T-cell (primary cell): Measurements from ENCODE around the gene EEF1A2. TPM values are rescaled to one million over a fixed set of nuclear protein-coding genes. Genes with fewer than 3 reads are reported as not detected.

Experiments used
- ATAC-seq, 4 experiments: fragments of 200-7000 bp in 3 of 4; fragments of 150-1000 bp in 1 of 4; cut with Tn5 transposase; replicated peaks in 1 of 4; 1 replicate in 3 of 4; 2 replicates in 1 of 4; pipeline ENCODE4 v1.10.0; 2021; ENCODE audit warnings: moderate library complexity in 3 of 4, mild to moderate bottlenecking in 2 of 4, moderate number of reproducible peaks in 1 of 4
- CTCF ChIA-PET, 2 donors: fragments of 300-600 bp; sonication (Branson Sonifier 250); formaldehyde crosslinking; loops; one replicate each; lab custom pipeline; 2022; ENCODE audit warnings: antibody characterized with exemption in 2 of 2; lab: Charles Lee
- POLR2A ChIA-PET, 2 donors: fragments of 300-600 bp; sonication (Branson Sonifier 250); formaldehyde crosslinking; loops; one replicate each; lab custom pipeline; 2022; ENCODE audit warnings: antibody characterized with exemption in 2 of 2; lab: Charles Lee
- DNase-seq, 35 experiments: peaks; one replicate each; pipeline versions ENCODE4 v3.0.0 to v3.0.0-alpha.2; 2013 to 2023
- H3K27ac ChIP-seq: one replicate; pipeline ENCODE4 v1.5.1; 2013; ENCODE audit warnings: low read length
- H3K27me3 ChIP-seq, 2 experiments: replicated peaks in 1 of 2; 1 replicate in 1 of 2; 2 replicates in 1 of 2; pipeline versions ENCODE4 v1.6.1 to v1.7.0; 2013; ENCODE audit warnings: low read length in 1 of 2, mixed read lengths in 1 of 2; ENCODE audit not compliant: control insufficient read depth in 2 of 2, insufficient read depth in 2 of 2; ENCODE audit errors: extremely low read depth in 1 of 2
- H3K36me3 ChIP-seq, 2 donors: 1 replicate in 1 of 2; 2 replicates in 1 of 2; pipeline versions ENCODE4 v1.6.1 to v1.7.0; 2013; ENCODE audit warnings: low read length in 1 of 2; ENCODE audit not compliant: control insufficient read depth in 2 of 2, insufficient read depth in 1 of 2; ENCODE audit errors: extremely low read depth in 1 of 2
- H3K4me1 ChIP-seq, 2 experiments: 1 replicate in 1 of 2; 2 replicates in 1 of 2; pipeline versions ENCODE4 v1.6.1 to v1.7.0; 2013; ENCODE audit warnings: low read length in 2 of 2, mixed read lengths in 1 of 2; ENCODE audit not compliant: insufficient read depth in 2 of 2, control insufficient read depth in 1 of 2; ENCODE audit errors: extremely low read depth in 1 of 2
- H3K4me3 ChIP-seq, 2 donors: 1 replicate in 1 of 2; 2 replicates in 1 of 2; pipeline versions ENCODE4 v1.5.1 to v1.7.0; 2013; ENCODE audit warnings: mild to moderate bottlenecking in 2 of 2, low read length in 1 of 2, moderate library complexity in 1 of 2; ENCODE audit not compliant: control insufficient read depth in 1 of 2; ENCODE audit errors: extremely low read depth in 1 of 2
- H3K9me3 ChIP-seq: 2 replicates; pipeline ENCODE4 v1.7.0; 2013
- H3K27ac Mint-ChIP-seq, 2 donors: one replicate each; pipeline ENCODE4 v1.8.0; 2020 to 2021; ENCODE audit warnings: mild to moderate bottlenecking in 2 of 2, mixed read lengths in 2 of 2
- H3K27me3 Mint-ChIP-seq, 2 donors: one replicate each; pipeline ENCODE4 v1.8.0; 2021 to 2022; ENCODE audit warnings: mixed read lengths in 2 of 2
- H3K36me3 Mint-ChIP-seq: one replicate; pipeline ENCODE4 v1.8.0; 2021; ENCODE audit warnings: mixed read lengths
- H3K4me1 Mint-ChIP-seq, 3 donors: one replicate each; pipeline ENCODE4 v1.8.0; 2020 to 2022; ENCODE audit warnings: mixed read lengths in 3 of 3, mild to moderate bottlenecking in 1 of 3
- H3K4me3 Mint-ChIP-seq, 3 donors: one replicate each; pipeline ENCODE4 v1.8.0; 2020 to 2022; ENCODE audit warnings: mild to moderate bottlenecking in 3 of 3, mixed read lengths in 3 of 3, moderate library complexity in 3 of 3
- H3K9me3 Mint-ChIP-seq, 3 donors: one replicate each; pipeline ENCODE4 v1.8.0; 2020 to 2022; ENCODE audit warnings: mixed read lengths in 3 of 3
- WGBS: methylation state at CpG from one replicate; pipeline ENCODE4 v1.1.5; 2013; ENCODE audit warnings: missing lambda C conversion rate; ENCODE audit not compliant: insufficient coverage; 5-methylcytosine and 5-hydroxymethylcytosine counted together
- total RNA-seq, 35 experiments: library from RNA in 6 of 35; stranded (reverse) in 6 of 35; fragments of 120-200 nt in 1 of 35; gene quantifications; one replicate each; pipeline versions ENCODE4 v1.2.1 to v1.2.4 and lab custom pipeline; 2013 to 2026

Gene EEF1A2
- total RNA-seq, 5 donors from 2014 or later (not counting 1 experiment from before 2014, with no cell fraction given): 0.50 to 3.1 (median 1.1) TPM

DNA sequence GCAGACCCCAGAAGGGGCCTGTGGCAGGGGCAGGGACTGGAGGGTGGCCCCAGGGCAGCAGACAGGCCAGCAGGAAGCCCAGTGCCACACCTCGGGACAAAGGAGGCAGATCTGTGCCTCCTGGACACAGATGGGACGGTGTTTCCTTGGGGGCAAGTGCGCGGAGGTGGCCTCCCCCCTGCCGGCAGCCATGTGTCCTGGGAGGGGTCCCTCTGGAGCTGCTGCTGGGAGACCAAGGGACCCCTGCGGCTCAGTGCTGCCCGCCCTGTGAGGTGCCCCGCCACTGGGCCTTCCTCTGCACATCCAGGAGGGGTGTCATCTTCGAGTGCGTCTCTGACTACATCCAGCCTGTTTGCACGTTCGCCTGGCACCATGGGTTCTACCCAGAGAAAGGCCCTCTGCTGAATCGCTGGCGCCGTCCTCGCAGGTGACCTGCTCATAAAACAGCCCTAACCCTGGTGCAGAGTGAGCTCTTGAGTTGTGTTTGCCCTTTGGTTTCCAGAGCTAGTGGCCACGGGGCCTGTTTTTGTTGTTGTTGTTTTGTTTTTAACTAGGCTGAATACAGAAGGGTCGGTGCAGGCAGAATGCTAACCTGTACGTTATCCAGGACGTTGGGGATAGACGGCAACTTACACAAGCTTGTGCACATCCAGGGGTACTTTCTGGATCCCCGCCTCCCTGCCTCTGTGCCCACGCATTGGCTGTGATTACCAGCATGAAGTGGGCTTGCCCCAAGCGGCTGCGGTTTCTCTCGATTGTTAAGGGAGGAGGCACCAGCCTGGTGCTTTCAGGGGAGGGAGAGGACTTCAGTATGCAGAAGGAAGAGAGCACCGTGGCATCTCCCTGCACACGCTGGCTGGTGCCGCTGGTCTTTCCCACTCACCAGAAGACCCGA is 25.1 kb downstream of the EEF1A2 start:
- H3K4me3 Mint-ChIP-seq: peak overlapping the region in 1 of 3 donors; percentile 35
- ATAC-seq: peak in 1 of 4 experiments; percentile 50
- peaks cover 3 to 91% of the 10 kb centered on the region in 2 experiments for H3K27me3 ChIP-seq

DNA sequence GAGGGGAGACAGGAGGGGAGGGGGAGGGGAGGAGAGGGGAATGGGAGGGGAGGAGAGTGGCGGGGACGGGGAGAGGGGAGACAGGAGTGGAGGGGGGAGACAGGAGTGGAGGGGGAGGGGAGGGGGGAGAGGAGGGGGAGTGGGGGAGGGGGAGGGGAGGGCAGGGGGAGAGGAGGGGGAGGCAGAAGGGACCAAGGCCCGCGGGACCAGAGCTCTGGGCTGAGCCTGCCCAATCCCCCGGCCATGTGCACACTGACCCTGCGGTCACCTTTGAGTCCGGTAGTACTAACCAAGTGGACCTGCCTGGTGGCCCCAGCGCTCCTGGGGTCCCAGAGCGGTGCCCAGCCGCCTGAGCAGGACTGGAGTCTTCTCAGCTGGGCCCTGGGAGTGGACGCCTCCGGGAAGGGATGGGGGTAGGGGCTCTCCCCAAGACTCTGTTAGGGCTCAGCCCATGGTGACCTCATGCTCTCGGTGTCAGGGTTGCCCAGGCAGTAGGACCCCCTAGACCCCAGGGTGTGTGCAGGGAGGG is 26.0 kb downstream of the EEF1A2 start:
- Histone ChIP-seq H3K36me3 (no peaks in the 10 kb centered on the region), H3K4me3 (no peak overlapping the region), H3K27ac (no peak overlapping the region), H3K27me3 (peaks cover 3 to 91% of the 10 kb centered on the region in 2 experiments), H3K4me1 (peaks cover 0 to 24% of the 10 kb centered on the region in 2 experiments), H3K9me3 (no peaks in the 10 kb centered on the region)
- ATAC-seq (no peak), DNase-seq (no peak)
- H3K27me3 Mint-ChIP-seq: peaks cover 22 to 59% of the 10 kb centered on the region in 2 donors
- H3K36me3 Mint-ChIP-seq: no peaks in the 10 kb centered on the region
- peaks cover 0 to 10% (median 5%) of the 10 kb centered on the region in 3 donors for H3K4me1 Mint-ChIP-seq
- H3K9me3 Mint-ChIP-seq: no peaks in the 10 kb centered on the region
- 68% methylated on average over 8 of the region's 13 CpGs for WGBS
- CTCF ChIA-PET: no interaction called here
- peak overlapping the region in 1 of 3 donors; percentile 35 for H3K4me3 Mint-ChIP-seq
- H3K27ac Mint-ChIP-seq: no peak overlapping the region
- POLR2A ChIA-PET: no interaction called here

More for the DNA sequence above, 25.1 kb downstream of the EEF1A2 start:
- no peaks in the 10 kb centered on the region for H3K36me3 Mint-ChIP-seq
- H3K27ac Mint-ChIP-seq: no peak overlapping the region
- no peaks in the 10 kb centered on the region for H3K9me3 Mint-ChIP-seq
- ChIA-PET POLR2A (no interaction called here), CTCF (no interaction called here)
- Histone ChIP-seq H3K4me3 (no peak overlapping the region), H3K27ac (no peak overlapping the region), H3K4me1 (peaks cover 0 to 24% of the 10 kb centered on the region in 2 experiments), H3K36me3 (no peaks in the 10 kb centered on the region), H3K9me3 (no peaks in the 10 kb centered on the region)
- 41% methylated on average over 27 of the region's 30 CpGs for WGBS
- DNase-seq: peak in 1 of 35 experiments; percentile 26
- H3K27me3 Mint-ChIP-seq: peaks cover 28 to 63% of the 10 kb centered on the region in 2 donors
- peaks cover 0 to 10% (median 5%) of the 10 kb centered on the region in 3 donors for H3K4me1 Mint-ChIP-seq

- CTCF ChIA-PET: no interaction called here
- H3K27me3 Mint-ChIP-seq: peaks cover 22 to 54% of the 10 kb centered on the region in 2 donors
- peak in 2 of 4 experiments; percentile 13 to 29 for ATAC-seq
- Histone ChIP-seq H3K4me3 (peak within 1 kb of the TSS in 1 of 2 donors; percentile 64), H3K4me1 (peaks cover 0 to 24% of the 10 kb centered on the region in 2 experiments), H3K27ac (no peak within 1 kb of the TSS), H3K27me3 (peaks cover 3 to 90% of the 10 kb centered on the region in 2 experiments), H3K36me3 (no peaks in the 10 kb centered on the region), H3K9me3 (no peaks in the 10 kb centered on the region)
- under 1% methylated on average over 91 of the region's 111 CpGs for WGBS
- peak in 1 of 35 experiments; percentile 16 for DNase-seq
- H3K36me3 Mint-ChIP-seq: no peaks in the 10 kb centered on the region
- POLR2A ChIA-PET: no interaction called here
- no peak within 1 kb of the TSS for H3K27ac Mint-ChIP-seq
- H3K4me1 Mint-ChIP-seq: peaks cover 0 to 10% (median 5%) of the 10 kb centered on the region in 3 donors
- peak within 1 kb of the TSS in 1 of 3 donors; percentile 35 for H3K4me3 Mint-ChIP-seq
- H3K9me3 Mint-ChIP-seq: no peaks in the 10 kb centered on the region
Measured at GRCh38 chr20:63471981-63472831, 26.7 kb downstream of the EEF1A2 start, which contains the start of gene KCNQ2. Gene KCNQ2 (minus strand): TSS chr20:63472655. CDS start chr20:63472463, 192 bp downstream.

DNA sequence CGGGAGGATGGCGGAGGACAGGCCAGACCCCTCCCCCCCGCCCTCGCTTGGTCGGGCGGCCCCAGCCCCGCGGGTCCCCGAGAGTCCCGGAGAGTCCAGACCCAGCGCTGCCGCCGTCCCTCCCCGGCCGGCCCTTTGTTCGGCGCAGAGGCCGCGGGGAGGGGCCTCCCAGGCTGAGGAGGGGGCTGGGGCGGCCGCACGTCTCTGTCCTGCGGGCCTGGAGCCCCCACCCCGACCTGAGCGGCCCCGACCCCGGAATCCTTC is 27.2 kb downstream of the EEF1A2 start:
- no peaks in the 10 kb centered on the region for H3K36me3 ChIP-seq
- CTCF ChIA-PET: no interaction called here
- Mint-ChIP-seq H3K9me3 (no peaks in the 10 kb centered on the region), H3K36me3 (no peaks in the 10 kb centered on the region), H3K4me3 (no peak overlapping the region), H3K27ac (no peak overlapping the region), H3K27me3 (peaks cover 18 to 54% of the 10 kb centered on the region in 2 donors), H3K4me1 (peaks cover 0 to 10% (median 5%) of the 10 kb centered on the region in 3 donors)
- no peak for DNase-seq
- peaks cover 3 to 90% of the 10 kb centered on the region in 2 experiments for H3K27me3 ChIP-seq
- H3K9me3 ChIP-seq: no peaks in the 10 kb centered on the region
- H3K4me1 ChIP-seq: peaks cover 0 to 24% of the 10 kb centered on the region in 2 experiments
- no peak overlapping the region for H3K27ac ChIP-seq
- POLR2A ChIA-PET: no interaction called here
- H3K4me3 ChIP-seq: no peak overlapping the region
- peak in 1 of 4 experiments; percentile 22 for ATAC-seq
- WGBS: under 1% methylated on average over 18 of the region's 27 CpGs

GRCh38 chr20:63471002-63471716 is 27.7 kb downstream of the EEF1A2 start:
- no peak overlapping the region for H3K4me3 ChIP-seq
- ATAC-seq (peak in 1 of 4 experiments; percentile 9), DNase-seq (no peak)
- peaks cover 0 to 24% of the 10 kb centered on the region in 2 experiments for H3K4me1 ChIP-seq
- H3K27me3 ChIP-seq: peaks cover 3 to 90% of the 10 kb centered on the region in 2 experiments
- POLR2A ChIA-PET: no interaction called here
- H3K9me3 Mint-ChIP-seq: no peaks in the 10 kb centered on the region
- 21% methylated on average over 32 of the region's 46 CpGs for WGBS
- no peak overlapping the region for H3K27ac ChIP-seq
- peak overlapping the region in 1 of 3 donors; percentile 19 for H3K4me3 Mint-ChIP-seq
- peaks cover 18 to 55% of the 10 kb centered on the region in 2 donors for H3K27me3 Mint-ChIP-seq
- CTCF ChIA-PET: no interaction called here
- no peaks in the 10 kb centered on the region for H3K9me3 ChIP-seq
- no peak overlapping the region for H3K27ac Mint-ChIP-seq
- H3K36me3 ChIP-seq: no peaks in the 10 kb centered on the region
- H3K36me3 Mint-ChIP-seq: no peaks in the 10 kb centered on the region
- peaks cover 0 to 10% (median 5%) of the 10 kb centered on the region in 3 donors for H3K4me1 Mint-ChIP-seq
